ENCODE measurements around the gene LIFR.

The LIFR gene

DNA sequence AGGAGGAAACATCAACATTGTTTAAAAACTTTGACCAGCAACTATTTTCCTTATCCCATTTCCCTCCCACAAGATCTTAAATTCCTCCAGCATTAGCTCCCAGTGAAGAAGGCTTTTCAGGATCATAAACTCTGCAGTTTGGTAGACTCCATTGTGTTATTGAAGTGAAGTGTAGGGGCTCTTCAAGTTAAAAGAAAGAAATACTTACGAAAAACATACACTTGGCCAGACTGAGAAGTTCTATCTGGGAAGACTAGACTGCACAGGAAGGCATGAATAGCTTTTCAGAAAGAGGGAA lies 22.3 kb downstream of the LIFR start:
- Histone ChIP-seq H3K4me1 (ENCODE audit: insufficient read depth, low read length, poor library complexity, severe bottlenecking) (no peaks in the 10 kb centered on the region), H3K79me2 (ENCODE audit: insufficient read depth, low read length) (no peaks in the 10 kb centered on the region), H3K4me2 (ENCODE audit: low read depth, low read length, poor library complexity, severe bottlenecking) (no peak overlapping the region), H3K27me3 (ENCODE audit: insufficient read depth, low read length, poor library complexity, severe bottlenecking) (no peaks in the 10 kb centered on the region), H3K4me3 (ENCODE audit: low read length, poor library complexity, severe bottlenecking) (no peak overlapping the region), H3K9me3 (ENCODE audit: insufficient read depth, low read depth, low read length) (no peaks in the 10 kb centered on the region), H3K9ac (ENCODE audit: low read depth, low read length, poor library complexity, severe bottlenecking) (no peak overlapping the region), H2AFZ (ENCODE audit: low read length) (no peak overlapping the region), H3K9me2 (replicated peaks; ENCODE audit: low read depth, low read length) (no peaks in the 10 kb centered on the region), H4K20me1 (ENCODE audit: insufficient read depth, low read length, poor library complexity, severe bottlenecking) (no peaks in the 10 kb centered on the region), H3F3A (ENCODE audit: low read depth) (no peaks in the 10 kb centered on the region), H3K36me3 (ENCODE audit: insufficient read depth, low read length) (no peaks in the 10 kb centered on the region)
- TF ChIP-seq, protein P1, sequence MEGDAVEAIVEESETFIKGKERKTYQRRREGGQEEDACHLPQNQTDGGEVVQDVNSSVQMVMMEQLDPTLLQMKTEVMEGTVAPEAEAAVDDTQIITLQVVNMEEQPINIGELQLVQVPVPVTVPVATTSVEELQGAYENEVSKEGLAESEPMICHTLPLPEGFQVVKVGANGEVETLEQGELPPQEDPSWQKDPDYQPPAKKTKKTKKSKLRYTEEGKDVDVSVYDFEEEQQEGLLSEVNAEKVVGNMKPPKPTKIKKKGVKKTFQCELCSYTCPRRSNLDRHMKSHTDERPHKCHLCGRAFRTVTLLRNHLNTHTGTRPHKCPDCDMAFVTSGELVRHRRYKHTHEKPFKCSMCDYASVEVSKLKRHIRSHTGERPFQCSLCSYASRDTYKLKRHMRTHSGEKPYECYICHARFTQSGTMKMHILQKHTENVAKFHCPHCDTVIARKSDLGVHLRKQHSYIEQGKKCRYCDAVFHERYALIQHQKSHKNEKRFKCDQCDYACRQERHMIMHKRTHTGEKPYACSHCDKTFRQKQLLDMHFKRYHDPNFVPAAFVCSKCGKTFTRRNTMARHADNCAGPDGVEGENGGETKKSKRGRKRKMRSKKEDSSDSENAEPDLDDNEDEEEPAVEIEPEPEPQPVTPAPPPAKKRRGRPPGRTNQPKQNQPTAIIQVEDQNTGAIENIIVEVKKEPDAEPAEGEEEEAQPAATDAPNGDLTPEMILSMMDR (conservative IDR thresholded peaks at IDR 0.05; ENCODE audit: low read length): no peak
- no peak for TF ChIP-seq EZH2phosphoT487 (IDR thresholded peaks at IDR 0.05; ENCODE audit: borderline replicate concordance)

DNA sequence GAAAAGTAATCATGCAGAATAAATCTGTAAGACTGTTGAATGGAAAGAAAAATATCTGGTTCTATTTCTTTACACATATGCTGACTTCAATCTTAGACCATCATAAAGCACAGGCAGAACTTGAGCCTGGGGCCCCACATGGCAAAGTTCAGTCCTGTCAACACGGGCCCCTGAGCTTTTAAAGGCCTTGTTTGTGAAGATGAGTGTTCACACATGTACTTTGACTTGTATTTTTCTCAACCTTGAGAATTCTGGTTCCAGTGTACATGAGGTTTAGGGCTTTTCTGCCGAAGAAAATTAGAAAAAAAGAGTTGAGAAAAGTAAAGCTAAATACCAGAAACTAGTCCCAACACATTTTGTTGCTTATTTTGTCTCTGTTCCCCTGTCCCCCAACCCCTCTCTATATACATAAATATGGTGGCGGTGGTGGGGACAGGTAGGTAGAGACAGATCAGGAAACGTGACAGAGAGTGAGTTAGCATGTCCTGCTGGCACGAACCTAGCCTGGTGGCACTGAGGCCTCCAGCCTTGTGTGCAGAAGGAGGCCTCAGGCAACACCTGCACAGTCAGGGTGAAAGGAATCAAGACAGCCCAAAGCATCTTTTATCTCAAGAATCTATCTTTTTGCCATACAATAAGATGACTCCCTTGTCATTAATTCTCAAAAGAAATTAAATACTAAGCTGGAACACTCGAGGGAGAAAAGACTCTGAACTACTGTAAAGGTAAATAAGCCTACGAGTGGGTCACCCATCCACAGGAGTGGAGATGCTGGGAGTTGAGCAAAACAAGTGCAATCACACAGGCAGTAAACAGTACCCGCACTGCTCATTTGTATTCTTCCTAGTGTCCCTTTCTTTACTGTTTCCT lies 22.9 kb downstream of the LIFR start:
- Histone ChIP-seq H3F3A (ENCODE audit: low read depth) (no peaks in the 10 kb centered on the region), H3K4me2 (ENCODE audit: low read depth, low read length, poor library complexity, severe bottlenecking) (no peak overlapping the region), H4K20me1 (ENCODE audit: insufficient read depth, low read length, poor library complexity, severe bottlenecking) (no peaks in the 10 kb centered on the region), H3K27me3 (ENCODE audit: insufficient read depth, low read length, poor library complexity, severe bottlenecking) (no peaks in the 10 kb centered on the region), H3K9ac (ENCODE audit: low read depth, low read length, poor library complexity, severe bottlenecking) (no peak overlapping the region), H3K79me2 (ENCODE audit: insufficient read depth, low read length) (no peaks in the 10 kb centered on the region), H3K9me3 (ENCODE audit: insufficient read depth, low read depth, low read length) (no peaks in the 10 kb centered on the region), H2AFZ (ENCODE audit: low read length) (no peak overlapping the region), H3K36me3 (ENCODE audit: insufficient read depth, low read length) (no peaks in the 10 kb centered on the region), H3K9me2 (replicated peaks; ENCODE audit: low read depth, low read length) (no peaks in the 10 kb centered on the region), H3K4me1 (ENCODE audit: insufficient read depth, low read length, poor library complexity, severe bottlenecking) (no peaks in the 10 kb centered on the region), H3K4me3 (ENCODE audit: low read length, poor library complexity, severe bottlenecking) (no peak overlapping the region)
- TF ChIP-seq, protein P1 (conservative IDR thresholded peaks at IDR 0.05; ENCODE audit: low read length): no peak
- TF ChIP-seq EZH2phosphoT487 (IDR thresholded peaks at IDR 0.05; ENCODE audit: borderline replicate concordance): no peak

DNA sequence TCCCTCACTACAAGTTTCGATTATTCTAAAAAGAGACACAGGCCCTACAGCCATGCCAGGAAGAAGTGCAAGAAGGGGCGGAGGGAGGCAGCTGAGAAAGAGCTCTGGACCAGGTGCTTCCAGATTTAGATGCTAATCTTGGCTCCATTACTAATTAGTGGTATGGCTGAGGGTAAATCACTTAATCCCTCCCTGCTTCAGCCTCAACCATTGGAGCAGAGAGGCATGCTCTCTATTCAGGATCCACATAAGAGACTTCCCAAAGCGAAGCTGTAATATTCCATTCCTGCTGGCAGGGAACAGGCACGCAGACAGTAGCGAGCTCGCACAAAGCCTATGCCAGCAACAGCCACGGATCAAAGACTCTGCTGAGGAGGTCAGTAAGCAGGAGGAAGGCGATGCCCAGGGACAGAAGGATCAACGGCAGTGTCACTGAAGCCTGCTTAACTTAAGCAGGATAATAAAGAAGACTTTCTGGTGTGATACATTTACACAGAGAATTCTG lies 24.2 kb downstream of the LIFR start:
- no peaks in the 10 kb centered on the region for H3K36me3 ChIP-seq (ENCODE audit: insufficient read depth, low read length)
- H3K4me1 ChIP-seq (ENCODE audit: insufficient read depth, low read length, poor library complexity, severe bottlenecking): no peaks in the 10 kb centered on the region
- no peaks in the 10 kb centered on the region for H3K9me3 ChIP-seq (ENCODE audit: insufficient read depth, low read depth, low read length)
- H3K27me3 ChIP-seq (ENCODE audit: insufficient read depth, low read length, poor library complexity, severe bottlenecking): no peaks in the 10 kb centered on the region
- H3K9me2 ChIP-seq (replicated peaks; ENCODE audit: low read depth, low read length): no peaks in the 10 kb centered on the region
- no peak overlapping the region for H3K4me3 ChIP-seq (ENCODE audit: low read length, poor library complexity, severe bottlenecking)
- H3K79me2 ChIP-seq (ENCODE audit: insufficient read depth, low read length): no peaks in the 10 kb centered on the region
- H3K9ac ChIP-seq (ENCODE audit: low read depth, low read length, poor library complexity, severe bottlenecking): no peak overlapping the region
- H2AFZ ChIP-seq (ENCODE audit: low read length): no peak overlapping the region
- H3K4me2 ChIP-seq (ENCODE audit: low read depth, low read length, poor library complexity, severe bottlenecking): no peak overlapping the region
- no peak for TF ChIP-seq EZH2phosphoT487 (IDR thresholded peaks at IDR 0.05; ENCODE audit: borderline replicate concordance)
- TF ChIP-seq, protein P1 (conservative IDR thresholded peaks at IDR 0.05; ENCODE audit: low read length): no peak
- H3F3A ChIP-seq (ENCODE audit: low read depth): no peaks in the 10 kb centered on the region
- no peaks in the 10 kb centered on the region for H4K20me1 ChIP-seq (ENCODE audit: insufficient read depth, low read length, poor library complexity, severe bottlenecking)

All from Loucy (cell line).